Renal cortex interstitium (tissue), 11 donors: ENCODE data around the gene CDH23. TPM values are rescaled to one million over a fixed set of nuclear protein-coding genes. Genes with fewer than 3 reads are reported as not detected.

ENCODE experiments used
- DNase-seq, 11 donors: peaks; one replicate each; pipeline ENCODE4 v3.0.0-alpha.2; 2013; ENCODE audit warnings: low read depth in 9 of 11, low spot score in 4 of 11; ENCODE audit errors: extremely low read depth in 1 of 11
- polyA plus RNA-seq, 3 donors: library from polyadenylated mRNA; unstranded; fragments of 120-200 nt; gene quantifications; one replicate each; pipeline ENCODE4 v1.2.1, GENCODE V29; 2013; ENCODE audit not compliant: insufficient read length in 3 of 3

The CDH23 gene
- polyA plus RNA-seq, 3 donors: 0.78 to 2.1 (median 1.0) TPM

DNA sequence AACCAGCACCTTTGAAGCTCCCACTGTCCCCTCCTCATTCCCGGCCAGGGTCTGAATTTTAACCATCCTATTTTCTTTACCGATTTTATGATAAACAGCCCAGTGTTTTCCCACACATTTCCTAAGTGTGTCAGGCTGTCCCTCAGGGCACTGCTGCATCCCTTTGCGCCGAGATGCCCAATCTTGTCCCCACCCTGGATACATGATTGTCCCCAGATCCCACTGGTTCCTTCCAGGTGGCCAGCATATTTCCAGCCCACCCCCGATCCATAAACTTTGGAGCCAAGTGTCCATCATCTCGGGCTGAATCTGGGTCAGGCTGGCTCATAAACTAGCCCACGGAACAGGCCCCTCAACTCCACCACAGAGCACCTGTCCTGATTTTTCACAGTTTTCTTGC lies 137.2 kb downstream of the CDH23 start:
- DNase-seq: no peak

- DNase-seq: no peak
Observed at GRCh38 chr10:71534568-71535194, 138.0 kb downstream of the CDH23 start.

GRCh38 chr10:71536332-71536731 lies 139.6 kb downstream of the CDH23 start:
- no peak for DNase-seq

DNA sequence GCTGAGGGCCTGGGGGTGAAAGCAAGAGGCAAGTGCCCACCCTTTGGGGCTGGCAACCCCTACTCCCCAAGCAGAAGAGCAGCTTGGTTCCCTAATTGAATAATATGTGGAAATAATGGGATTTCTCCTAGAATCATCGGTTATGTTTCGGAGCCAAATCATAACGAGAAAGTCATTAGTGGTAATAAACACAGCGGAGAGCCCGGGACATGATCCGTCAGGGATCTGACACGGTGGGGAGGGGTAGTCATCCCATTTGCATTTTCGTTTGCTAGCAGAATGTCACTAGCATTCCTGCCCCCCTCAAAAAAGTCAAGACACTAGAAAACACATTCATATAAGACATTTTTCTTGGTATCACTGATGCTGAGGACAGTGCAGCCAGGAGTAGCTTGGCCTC lies 140.4 kb downstream of the CDH23 start:
- DNase-seq: no peak

GRCh38 chr10:71537681-71538080 lies 141.0 kb downstream of the CDH23 start:
- no peak for DNase-seq

DNA sequence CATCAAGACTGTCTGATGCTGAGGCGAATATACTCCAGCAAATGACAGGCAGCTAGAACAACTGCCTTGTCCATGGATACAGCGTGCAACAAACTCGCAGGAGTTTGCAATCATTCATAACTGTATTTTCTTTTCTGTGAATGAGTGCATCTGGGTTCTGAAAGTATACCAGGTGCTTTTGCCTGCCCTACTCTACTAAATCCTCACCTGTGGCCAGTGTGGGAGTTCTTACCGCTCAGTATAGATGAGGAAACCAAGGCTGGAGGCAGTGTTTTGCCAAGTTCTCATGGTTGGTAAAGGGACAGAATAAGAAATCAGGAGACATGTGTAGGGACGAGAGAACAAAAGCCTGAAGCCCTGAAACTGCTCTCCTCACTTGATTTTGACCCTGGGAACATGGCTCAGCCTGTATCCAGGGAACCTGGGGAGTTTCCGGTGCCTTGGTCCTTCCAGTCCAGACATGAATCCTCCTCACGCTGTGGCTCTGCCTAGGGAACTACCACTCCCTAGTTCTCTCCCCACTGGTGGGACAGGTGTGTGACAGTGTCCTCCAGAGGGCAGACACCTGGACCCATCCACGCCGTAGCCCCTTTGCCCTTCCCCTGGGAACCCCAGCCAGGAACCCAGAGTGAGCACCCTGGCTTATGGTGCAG lies 142.0 kb downstream of the CDH23 start:
- DNase-seq: no peak

DNA sequence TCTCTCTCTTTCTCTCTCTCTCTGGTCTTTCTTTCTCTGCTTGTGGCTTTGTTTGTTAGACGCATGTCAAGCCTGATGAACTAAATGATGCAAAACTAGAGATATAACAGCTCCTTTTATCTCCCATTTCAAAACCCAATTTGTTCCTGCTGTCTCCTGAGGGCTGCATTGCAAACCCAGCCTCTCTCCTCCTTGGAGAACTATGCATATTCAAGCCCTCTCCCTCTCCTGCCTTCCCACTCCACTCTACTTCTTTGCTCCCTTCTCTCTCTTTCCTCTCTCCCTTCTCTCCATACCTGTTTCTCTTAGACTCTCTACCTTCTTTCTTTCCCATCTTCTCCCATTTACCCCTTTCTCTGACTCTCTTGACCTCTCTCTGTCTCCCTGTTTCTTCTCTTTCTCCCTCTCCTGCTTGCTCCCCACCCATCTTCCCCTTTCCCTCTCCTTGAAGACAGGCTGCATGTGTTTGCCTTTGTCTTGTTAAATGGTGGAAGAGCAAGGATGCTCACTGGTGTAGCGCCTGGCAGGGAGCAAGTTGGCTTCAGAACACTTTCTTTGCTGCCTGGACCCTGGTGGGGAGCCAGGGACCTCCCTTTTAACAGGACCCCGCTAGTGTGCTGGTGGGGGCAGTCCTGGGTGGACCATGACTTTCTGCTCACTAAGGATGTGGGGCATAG lies 142.9 kb downstream of the CDH23 start:
- no peak for DNase-seq

- DNase-seq: no peak
Observed at GRCh38 chr10:71542478-71542877, 145.8 kb downstream of the CDH23 start.

DNA sequence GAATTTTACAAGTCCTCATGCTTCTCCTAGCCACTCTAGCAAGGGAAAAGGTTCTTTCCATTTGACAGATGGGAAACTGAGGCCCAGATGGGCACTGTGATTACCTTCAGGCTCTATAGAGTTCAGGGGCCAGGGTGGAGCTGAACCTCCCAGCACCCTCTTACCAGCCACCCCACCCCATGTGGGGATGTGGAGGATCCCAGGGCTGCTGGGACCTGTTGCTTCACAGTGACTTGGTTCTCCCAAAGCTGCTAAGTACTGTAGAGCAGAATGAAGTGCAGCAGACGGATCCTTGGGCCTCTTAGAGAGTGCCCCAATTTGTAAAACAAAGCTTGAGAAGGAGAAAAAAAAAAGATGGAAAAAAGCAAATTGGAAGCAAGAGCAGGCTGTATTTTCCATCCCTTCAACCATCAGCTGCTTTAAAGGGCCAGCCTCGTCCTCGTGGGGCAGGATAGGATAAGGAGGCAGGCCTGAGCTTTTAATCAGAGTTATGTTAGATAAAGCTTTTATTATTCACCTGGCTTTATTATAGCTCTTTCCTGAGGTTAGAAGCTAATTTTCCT lies 147.0 kb downstream of the CDH23 start:
- DNase-seq: no peak

- DNase-seq: no peak
Observed at GRCh38 chr10:71545001-71545400, 148.3 kb downstream of the CDH23 start.

DNA sequence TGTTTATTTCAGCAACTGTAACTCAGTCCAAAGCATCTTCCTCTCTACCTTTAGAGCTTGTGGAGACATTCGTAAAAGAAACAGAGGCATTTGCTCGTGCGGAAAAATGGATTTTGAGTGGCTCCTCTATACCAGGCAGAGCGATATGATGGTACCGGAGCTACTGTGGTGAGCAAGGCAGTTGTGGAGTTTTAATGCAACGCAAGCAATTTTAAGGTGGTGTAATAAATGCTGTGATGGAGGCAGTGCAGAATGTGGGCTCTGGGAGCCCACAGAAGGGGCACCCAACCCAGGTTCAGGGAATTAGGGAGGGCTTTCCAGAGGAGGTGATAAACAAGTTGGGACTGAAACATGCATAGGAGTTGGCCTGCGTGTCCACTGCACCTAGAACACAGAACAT lies 149.5 kb downstream of the CDH23 start:
- no peak for DNase-seq

GRCh38 chr10:71547312-71547711 lies 150.6 kb downstream of the CDH23 start:
- no peak for DNase-seq

GRCh38 chr10:71547876-71548846 lies 151.4 kb downstream of the CDH23 start:
- peak in 10 of 11 donors; percentile 52 to 83 (median 74) for DNase-seq

DNA sequence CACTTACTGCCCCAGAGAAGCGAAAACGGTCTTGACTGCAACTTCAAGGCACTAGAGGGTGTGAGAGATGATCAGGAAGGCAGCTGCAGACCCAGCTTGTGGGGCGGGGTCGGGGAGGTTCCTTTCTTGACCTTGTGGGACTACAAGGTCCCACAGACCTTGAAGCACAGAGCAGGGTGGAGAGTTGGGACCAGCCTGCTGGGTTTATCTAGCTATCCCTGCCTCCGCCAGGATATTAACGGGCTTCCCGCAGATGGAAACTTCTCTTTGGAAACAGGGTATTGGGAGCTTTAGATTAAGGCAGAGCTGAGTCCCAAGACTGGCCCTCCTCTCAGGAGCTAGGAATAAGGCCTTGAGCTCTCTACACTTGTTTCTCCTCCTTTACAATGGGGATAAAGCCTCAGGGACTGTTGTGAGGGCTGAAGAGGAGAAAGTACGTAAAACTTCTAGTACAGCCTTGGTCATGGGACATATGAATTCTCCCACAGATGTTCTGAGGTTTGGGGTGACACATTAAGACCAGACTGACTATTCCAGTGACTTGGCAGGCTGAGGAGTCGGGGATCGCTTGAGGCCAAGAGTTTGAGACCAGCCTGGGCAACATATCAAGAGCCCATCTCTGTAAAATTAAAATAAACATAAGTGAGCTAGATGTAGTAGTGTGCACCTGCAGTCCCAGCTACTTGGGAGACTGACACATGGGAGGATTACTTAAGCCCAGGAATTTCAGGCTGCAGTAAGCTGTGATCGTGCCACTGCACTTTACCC lies 153.2 kb downstream of the CDH23 start:
- DNase-seq: no peak

DNA sequence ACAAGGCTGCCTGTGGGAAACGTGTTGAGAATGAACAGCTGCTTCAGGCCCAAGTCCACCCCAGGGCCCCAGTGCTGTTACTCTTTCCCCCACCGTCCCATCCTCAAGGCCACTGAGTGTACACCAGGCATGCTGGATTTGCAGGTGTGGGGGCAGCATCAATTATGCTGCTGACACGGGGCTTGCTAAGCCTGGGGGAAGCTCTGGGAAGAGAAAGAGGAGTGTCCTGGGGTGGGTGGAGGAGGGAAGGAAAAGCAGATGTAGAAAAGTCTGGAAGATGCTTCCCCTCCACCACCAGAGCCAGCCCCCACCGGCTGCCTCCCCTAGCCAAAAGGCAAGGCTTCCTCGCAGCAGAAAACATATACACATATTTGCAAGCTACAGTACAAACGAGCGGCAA lies 153.9 kb downstream of the CDH23 start:
- no peak for DNase-seq

- DNase-seq: no peak
Observed at GRCh38 chr10:71551970-71552369, 155.2 kb downstream of the CDH23 start.

DNA sequence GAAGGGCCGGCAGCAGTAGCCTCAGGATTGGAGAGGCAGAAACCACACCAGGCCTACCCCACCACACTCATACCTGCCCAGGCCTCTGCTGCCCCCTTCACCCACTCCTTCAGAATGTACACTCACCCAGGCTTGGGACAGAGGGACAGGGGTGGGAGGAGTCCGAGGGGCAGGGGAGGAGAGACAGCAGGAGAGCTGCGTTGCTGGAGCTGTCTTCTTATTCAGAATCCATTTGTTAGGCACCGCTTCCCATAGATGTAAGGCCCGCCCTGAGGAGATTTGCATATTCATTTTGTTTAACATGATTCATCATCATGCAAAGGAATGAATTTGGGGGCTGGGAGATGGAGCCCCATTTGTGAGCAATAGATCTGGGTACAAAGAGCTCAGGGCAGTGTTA lies 156.7 kb downstream of the CDH23 start:
- DNase-seq: no peak

DNA sequence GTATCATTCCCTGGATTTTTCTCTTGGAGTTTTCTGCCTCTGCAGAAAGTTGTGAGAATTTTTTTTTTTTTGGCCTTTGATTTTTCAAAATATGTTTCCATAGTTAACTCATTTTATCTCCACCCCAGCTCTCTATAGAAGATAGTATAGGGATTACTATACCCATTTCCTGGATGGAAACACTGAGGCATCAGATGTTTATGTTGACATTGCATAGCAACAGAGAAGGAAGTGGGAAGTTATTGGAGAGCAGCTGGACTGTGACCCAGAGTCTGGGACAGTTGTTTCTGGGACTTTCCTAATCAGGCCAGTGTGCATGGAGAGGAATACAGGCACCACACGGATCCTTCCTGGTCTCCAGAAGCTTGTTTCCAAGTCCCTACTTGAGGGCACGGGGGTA lies 158.0 kb downstream of the CDH23 start:
- DNase-seq: no peak
